HCT116 (cell line): ENCODE data around the gene GEMIN5.

Experiments
- CEBPB ChIP-seq: IDR thresholded peaks from 2 replicates; pipeline ENCODE4 v1.6.1; 2012; ENCODE audit warnings: low read depth
- CTCF ChIP-seq, 3 experiments: fragments of 200-600 bp in 1 of 3; sonication (generic) in 1 of 3; IDR thresholded peaks in 2 of 3; conservative IDR thresholded peaks in 1 of 3; 2 replicates each; pipeline ENCODE4 v1.5.1; 2012 to 2017; ENCODE audit warnings: low read depth in 2 of 3, low read length in 2 of 3, antibody characterized with exemption in 1 of 3, borderline replicate concordance in 1 of 3, control low read depth in 1 of 3, mild to moderate bottlenecking in 1 of 3, mixed read lengths in 1 of 3, mixed run types in 1 of 3, moderate library complexity in 1 of 3; ENCODE audit not compliant: insufficient read depth in 1 of 3
- EGR1 ChIP-seq: IDR thresholded peaks from 2 replicates; pipeline ENCODE4 v1.6.1; 2012; ENCODE audit warnings: low read depth
- EZH2 ChIP-seq: fragments of 200-600 bp; sonication (generic); IDR thresholded peaks from 2 replicates; pipeline ENCODE4 v1.6.1; 2017; ENCODE audit warnings: antibody characterized with exemption, mixed run types
- MAX ChIP-seq: IDR thresholded peaks from 2 replicates; pipeline ENCODE4 v1.6.1; 2012
- POLR2A ChIP-seq: IDR thresholded peaks from 2 replicates; pipeline ENCODE4 v1.7.0; 2011; ENCODE audit warnings: borderline replicate concordance; ENCODE audit not compliant: insufficient read depth, insufficient read length; ENCODE audit errors: extremely low read depth
- POLR2AphosphoS5 ChIP-seq: IDR thresholded peaks from 2 replicates; pipeline ENCODE4 v1.6.1; 2011; ENCODE audit warnings: mild to moderate bottlenecking, low read depth, low read length, moderate library complexity
- REST ChIP-seq: IDR thresholded peaks from 2 replicates; pipeline ENCODE4 v1.6.1; 2012; ENCODE audit warnings: low read depth
- SIN3A ChIP-seq: IDR thresholded peaks from 2 replicates; pipeline ENCODE4 v1.6.1; 2012; ENCODE audit warnings: low read depth
- YY1 ChIP-seq: IDR thresholded peaks from 2 replicates; pipeline ENCODE4 v1.6.1; 2011; ENCODE audit warnings: low read length, low read depth, moderate library complexity, mild to moderate bottlenecking; ENCODE audit not compliant: insufficient replicate concordance; ENCODE audit errors: extremely low read depth
- ZNF274 ChIP-seq: fragments of 200-500 bp; sonication (Bioruptor generic); IDR thresholded peaks from 2 replicates; pipeline ENCODE4 v1.6.1; 2014; ENCODE audit warnings: mild to moderate bottlenecking, low read depth, low read length, inconsistent platforms

GRCh38 chr5:154900066-154900465, 37.9 kb downstream of the GEMIN5 start:
- TF ChIP-seq CTCF (IDR thresholded peaks at IDR 0.05 in 2 of 3, conservative IDR thresholded peaks at IDR 0.05 in 1 of 3; ENCODE audit: borderline replicate concordance in 1 of 3, insufficient read depth in 1 of 3, low read depth in 2 of 3, low read length in 2 of 3) (no peak), POLR2AphosphoS5 (no peak), POLR2A (no peak), MAX (no peak), REST (no peak), CEBPB (no peak), EGR1 (no peak), YY1 (no peak), EZH2 (no peak), SIN3A (no peak), ZNF274 (no peak)
